Measurements from ENCODE around the gene SLC16A6.
A peak's percentile ranks its signal among the peaks of the same experiment; 100 is the strongest.
"Not testable (repeated sequence)": the region's sequence is repeated elsewhere in the genome, so short reads cannot be mapped to it uniquely, and the experiment has no call there.

Gene SLC16A6

GRCh38 chr17:68291836-68292688 is 1.1 kb upstream of the SLC16A6 start:
- DNase-seq = peak in 50 of 56 donors; percentile 23 to 85 (median 60)

- DNase-seq = peak in 28 of 56 donors; percentile 3 to 57 (median 29)
Observed at GRCh38 chr17:68290268-68290954, 516 bp downstream of the SLC16A6 start.

- DNase-seq = no peak
Observed at GRCh38 chr17:68289936-68290267, 1.0 kb downstream of the SLC16A6 start.

GRCh38 chr17:68289473-68289872 is 1.5 kb downstream of the SLC16A6 start:
- no peak for DNase-seq

GRCh38 chr17:68288804-68289203 is 2.1 kb downstream of the SLC16A6 start:
- no peak for DNase-seq

GRCh38 chr17:68288375-68288774 is 2.6 kb downstream of the SLC16A6 start:
- DNase-seq = no peak

- not testable (repeated sequence) for DNase-seq
Observed at GRCh38 chr17:68281965-68282364, 9.0 kb downstream of the SLC16A6 start.

- no peak for DNase-seq
Observed at GRCh38 chr17:68277807-68278206, 13.1 kb downstream of the SLC16A6 start.

GRCh38 chr17:68276339-68276738 is 14.6 kb downstream of the SLC16A6 start:
- not testable (repeated sequence) for DNase-seq

GRCh38 chr17:68273722-68274121 is 17.2 kb downstream of the SLC16A6 start:
- no peak for DNase-seq

GRCh38 chr17:68265833-68266232 is 25.1 kb downstream of the SLC16A6 start:
- DNase-seq = not testable (repeated sequence)

- DNase-seq = peak in 8 of 56 donors; percentile 1 to 32 (median 14)
Observed at GRCh38 chr17:68263101-68263681, 27.7 kb downstream of the SLC16A6 start.

GRCh38 chr17:68262467-68262866 is 28.5 kb downstream of the SLC16A6 start:
- not testable (repeated sequence) for DNase-seq

GRCh38 chr17:68260051-68260762 is 30.7 kb downstream of the SLC16A6 start:
- DNase-seq = no peak

- not testable (repeated sequence) for DNase-seq
Observed at GRCh38 chr17:68259648-68259951, 31.3 kb downstream of the SLC16A6 start.

- DNase-seq = peak in 8 of 56 donors; percentile 5 to 61 (median 25)
Observed at GRCh38 chr17:68258890-68259647, 31.9 kb downstream of the SLC16A6 start.

- no peak for DNase-seq
Observed at GRCh38 chr17:68257934-68258333, 33.0 kb downstream of the SLC16A6 start.

- not testable (repeated sequence) for DNase-seq
Observed at GRCh38 chr17:68256701-68257100, 34.2 kb downstream of the SLC16A6 start.

- DNase-seq = no peak
Observed at GRCh38 chr17:68255731-68256538, 35.0 kb downstream of the SLC16A6 start.

- no peak for DNase-seq
Observed at GRCh38 chr17:68255151-68255550, 35.8 kb downstream of the SLC16A6 start.
